Calu3 (cell line): ENCODE results near the gene FOXI1. TPM values are rescaled to one million over a fixed set of nuclear protein-coding genes. Genes with fewer than 3 reads are reported as not detected.

Experiments used
- BruUV-seq: library from RNA; stranded (reverse); fragments of 400-500 nt; replicated peaks from 2 replicates; lab custom pipeline; 2021; lab: Mats Ljungman, UMichigan
- CTCF ChIA-PET: fragments of 300-600 bp; sonication (Branson Sonifier 250); formaldehyde crosslinking; loops from one replicate; lab custom pipeline; 2022; ENCODE audit warnings: antibody characterized with exemption; lab: Charles Lee
- DNase-seq: peaks from one replicate; pipeline ENCODE4 v3.0.0; 2022
- H3K27ac Mint-ChIP-seq: one replicate; pipeline ENCODE4 v1.8.0; 2022; ENCODE audit warnings: mixed read lengths; ENCODE audit not compliant: unreplicated experiment
- H3K27me3 Mint-ChIP-seq: one replicate; pipeline ENCODE4 v1.8.0; 2022; ENCODE audit warnings: mixed read lengths; ENCODE audit not compliant: unreplicated experiment
- H3K36me3 Mint-ChIP-seq: one replicate; pipeline ENCODE4 v1.8.0; 2022; ENCODE audit warnings: mild to moderate bottlenecking, moderate library complexity, mixed read lengths; ENCODE audit not compliant: insufficient read depth, unreplicated experiment
- H3K4me1 Mint-ChIP-seq: one replicate; pipeline ENCODE4 v1.8.0; 2022; ENCODE audit warnings: mild to moderate bottlenecking, low read depth, mixed read lengths; ENCODE audit not compliant: unreplicated experiment
- H3K4me3 Mint-ChIP-seq: one replicate; pipeline ENCODE4 v1.8.0; 2022; ENCODE audit warnings: mild to moderate bottlenecking, low read depth, moderate library complexity, mixed read lengths; ENCODE audit not compliant: unreplicated experiment
- H3K9me3 Mint-ChIP-seq: one replicate; pipeline ENCODE4 v1.8.0; 2022; ENCODE audit warnings: low read depth, mixed read lengths; ENCODE audit not compliant: unreplicated experiment
- intact Hi-C: fragments of 100-400 bp; cut with micrococcal nuclease; formaldehyde crosslinking; loops from one replicate; pipeline ENCODE4 v1.10.0; 2022; ENCODE audit not compliant: unreplicated experiment
- total RNA-seq: library from RNA; stranded (reverse); gene quantifications from 2 replicates; pipeline ENCODE4 v1.2.3, GENCODE V29; 2022
- TF ChIP-seq, protein P1 (sequence below): fragments of 200-600 bp; IDR thresholded peaks from one replicate; pipeline ENCODE4 v1.8.0; 2022; ENCODE audit warnings: antibody characterized with exemption; ENCODE audit not compliant: unreplicated experiment

The FOXI1 gene
- total RNA-seq, 1 experiment from 2014 or later = not detected

GRCh38 chr5:170150713-170151096 is 45.0 kb downstream of the FOXI1 start:
- CTCF ChIA-PET = interaction anchor here (1.1 kb wide), 1 partner anchor 8 kb away, joined by 3 read pairs; no protein-coding TSS in a partner anchor

DNA sequence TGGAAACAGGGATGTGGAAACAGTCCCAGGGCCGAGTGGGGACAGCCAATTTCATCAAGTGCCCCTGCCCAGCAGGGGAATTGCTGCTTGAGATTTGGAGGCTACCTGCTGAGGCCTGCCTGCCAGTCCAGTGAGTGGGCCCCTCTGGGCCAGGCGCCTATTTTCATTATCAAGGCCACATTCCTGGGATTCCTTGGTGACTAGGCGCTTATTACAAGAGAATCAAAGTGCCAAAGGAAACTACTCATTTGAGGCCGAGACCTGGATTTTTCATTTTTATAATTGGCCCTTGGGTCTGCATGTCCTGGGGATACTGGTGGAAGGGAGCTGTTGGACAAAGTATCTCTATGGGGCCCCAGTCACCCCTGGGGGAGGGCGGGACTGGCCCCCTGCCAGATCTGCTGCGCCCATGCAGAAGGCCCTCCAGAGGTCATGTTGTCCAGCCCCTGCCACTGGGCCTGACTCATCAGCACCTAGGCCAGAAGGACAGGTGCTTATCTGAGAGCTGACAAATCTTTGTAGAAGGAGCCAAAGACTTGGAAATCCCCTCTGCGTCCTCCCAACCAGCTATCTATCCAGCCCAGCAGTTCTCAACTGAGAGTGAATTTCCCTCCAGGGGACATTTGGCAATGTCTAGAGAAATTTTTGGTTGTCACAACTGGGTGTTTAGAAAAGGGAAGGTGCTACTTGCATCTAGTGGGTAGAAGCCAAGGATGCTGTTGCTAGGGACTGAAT is 45.6 kb downstream of the FOXI1 start:
- intact Hi-C loops = loop anchor here (2.0 kb wide), 1 partner anchor 50 kb away; no protein-coding TSS in a partner anchor
- Mint-ChIP-seq H3K9me3 (no peaks in the 10 kb centered on the region), H3K27me3 (no peaks in the 10 kb centered on the region), H3K27ac (peak overlapping the region; percentile 37), H3K4me3 (no peak overlapping the region), H3K36me3 (no peaks in the 10 kb centered on the region), H3K4me1 (peaks cover 51% of the 10 kb centered on the region)
- no TSS peak for BruUV-seq
- TF ChIP-seq, protein P1, sequence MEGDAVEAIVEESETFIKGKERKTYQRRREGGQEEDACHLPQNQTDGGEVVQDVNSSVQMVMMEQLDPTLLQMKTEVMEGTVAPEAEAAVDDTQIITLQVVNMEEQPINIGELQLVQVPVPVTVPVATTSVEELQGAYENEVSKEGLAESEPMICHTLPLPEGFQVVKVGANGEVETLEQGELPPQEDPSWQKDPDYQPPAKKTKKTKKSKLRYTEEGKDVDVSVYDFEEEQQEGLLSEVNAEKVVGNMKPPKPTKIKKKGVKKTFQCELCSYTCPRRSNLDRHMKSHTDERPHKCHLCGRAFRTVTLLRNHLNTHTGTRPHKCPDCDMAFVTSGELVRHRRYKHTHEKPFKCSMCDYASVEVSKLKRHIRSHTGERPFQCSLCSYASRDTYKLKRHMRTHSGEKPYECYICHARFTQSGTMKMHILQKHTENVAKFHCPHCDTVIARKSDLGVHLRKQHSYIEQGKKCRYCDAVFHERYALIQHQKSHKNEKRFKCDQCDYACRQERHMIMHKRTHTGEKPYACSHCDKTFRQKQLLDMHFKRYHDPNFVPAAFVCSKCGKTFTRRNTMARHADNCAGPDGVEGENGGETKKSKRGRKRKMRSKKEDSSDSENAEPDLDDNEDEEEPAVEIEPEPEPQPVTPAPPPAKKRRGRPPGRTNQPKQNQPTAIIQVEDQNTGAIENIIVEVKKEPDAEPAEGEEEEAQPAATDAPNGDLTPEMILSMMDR = no peak
- DNase-seq = peak; percentile 90
- CTCF ChIA-PET = interaction anchor here (0.6 to 1.1 kb wide), 4 partner anchors 9 to 35 kb away, joined by 3 to 4 read pairs (median 3); no protein-coding TSS in a partner anchor

More at GRCh38 chr5:170150713-170151096, 45.0 kb downstream of the FOXI1 start:
- Mint-ChIP-seq H3K27me3 (no peaks in the 10 kb centered on the region), H3K4me1 (peaks cover 49% of the 10 kb centered on the region), H3K27ac (peak overlapping the region; percentile 37), H3K4me3 (no peak overlapping the region), H3K36me3 (no peaks in the 10 kb centered on the region), H3K9me3 (no peaks in the 10 kb centered on the region)
- DNase-seq = no peak
- BruUV-seq = no TSS peak
- intact Hi-C loops = loop anchor here (2.0 kb wide), 1 partner anchor 50 kb away; no protein-coding TSS in a partner anchor
- TF ChIP-seq, protein P1 = no peak

DNA sequence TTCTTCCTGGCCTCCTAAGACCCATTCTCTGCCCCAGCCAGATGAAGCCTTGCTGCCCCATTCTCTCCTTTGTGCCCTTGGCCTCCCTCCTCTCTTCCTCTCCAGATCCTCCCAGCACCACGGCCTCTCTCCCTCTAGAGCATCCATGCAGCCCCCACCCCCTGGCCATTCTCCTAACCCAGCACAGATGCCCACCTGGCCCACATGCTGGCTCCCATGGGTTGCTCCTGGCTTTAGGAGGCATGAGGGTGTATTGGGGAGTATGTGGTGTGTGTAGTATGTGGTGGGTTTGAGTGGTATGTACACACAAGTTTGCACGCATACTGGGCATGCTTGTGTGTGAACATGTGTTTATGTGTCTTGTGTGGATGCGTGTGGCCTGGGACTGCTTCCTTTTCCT is 47.1 kb downstream of the FOXI1 start:
- Mint-ChIP-seq H3K4me3 (no peak overlapping the region), H3K9me3 (no peaks in the 10 kb centered on the region), H3K27me3 (no peaks in the 10 kb centered on the region), H3K36me3 (no peaks in the 10 kb centered on the region), H3K27ac (peak overlapping the region; percentile 3), H3K4me1 (peaks cover 51% of the 10 kb centered on the region)
- BruUV-seq = no TSS peak
- no peak for DNase-seq
- TF ChIP-seq, protein P1 = no peak
- intact Hi-C loops = no loop called here
- CTCF ChIA-PET = no interaction called here

DNA sequence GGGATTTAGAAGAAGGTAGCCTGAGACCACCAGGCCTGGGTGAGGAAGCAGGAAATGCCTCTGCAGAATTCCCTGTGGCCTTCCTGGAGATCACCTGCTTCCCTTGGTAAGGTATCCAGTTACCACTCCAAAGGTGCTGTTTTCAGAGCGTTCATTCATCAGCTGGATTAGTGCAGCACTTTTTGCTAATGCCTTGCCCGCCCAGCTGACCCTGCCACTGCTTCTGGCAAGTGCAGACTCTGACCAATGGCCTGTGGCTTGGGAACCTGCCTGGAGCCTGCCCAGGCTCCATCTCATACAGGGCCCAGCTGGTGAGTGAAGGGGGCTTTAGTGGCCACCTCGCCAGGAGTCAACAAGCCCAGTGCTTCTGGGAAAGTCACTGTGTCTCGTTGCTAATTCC is 48.6 kb downstream of the FOXI1 start:
- Mint-ChIP-seq H3K36me3 (no peaks in the 10 kb centered on the region), H3K27me3 (no peaks in the 10 kb centered on the region), H3K4me3 (no peak overlapping the region), H3K9me3 (no peaks in the 10 kb centered on the region), H3K27ac (peak overlapping the region; percentile 2), H3K4me1 (peaks cover 51% of the 10 kb centered on the region)
- intact Hi-C loops = no loop called here
- CTCF ChIA-PET = no interaction called here
- TF ChIP-seq, protein P1 = no peak
- no TSS peak for BruUV-seq
- DNase-seq = no peak
